Mesenchymal stem cell (in vitro differentiated cells and primary cell): Measurements from ENCODE around the gene SH3GL2.

Experiments
- DNase-seq: peaks from one replicate; pipeline ENCODE4 v3.0.0-alpha.2; 2013
- H2AFZ ChIP-seq: one replicate; pipeline ENCODE4 v1.6.1; 2013; ENCODE audit warnings: low read depth, mild to moderate bottlenecking, control low read depth, inconsistent platforms, low read length, moderate library complexity
- H2AK5ac ChIP-seq: 2 replicates; pipeline ENCODE4 v1.6.1; 2013; ENCODE audit warnings: low read length, moderate library complexity, mild to moderate bottlenecking, inconsistent platforms; ENCODE audit not compliant: severe bottlenecking
- H2BK120ac ChIP-seq: one replicate; pipeline ENCODE4 v1.6.1; 2013; ENCODE audit warnings: low read depth, mild to moderate bottlenecking, inconsistent platforms, low read length, moderate library complexity
- H2BK12ac ChIP-seq, 2 experiments: one replicate each; pipeline ENCODE4 v1.6.1; 2013; ENCODE audit warnings: inconsistent platforms in 2 of 2, low read length in 2 of 2, mild to moderate bottlenecking in 2 of 2, moderate library complexity in 2 of 2, control low read depth in 1 of 2
- H2BK15ac ChIP-seq: one replicate; pipeline ENCODE4 v1.6.1; 2013; ENCODE audit warnings: mild to moderate bottlenecking, low read depth, inconsistent platforms; ENCODE audit not compliant: poor library complexity, severe bottlenecking
- H2BK5ac ChIP-seq: 2 replicates; pipeline ENCODE4 v1.6.1; 2013; ENCODE audit warnings: low read depth, mild to moderate bottlenecking, low read length, control low read depth, inconsistent platforms; ENCODE audit not compliant: poor library complexity, severe bottlenecking
- H3K14ac ChIP-seq, 2 experiments: one replicate each; pipeline ENCODE4 v1.6.1; 2013; ENCODE audit warnings: inconsistent platforms in 2 of 2, low read length in 2 of 2, control low read depth in 1 of 2, mild to moderate bottlenecking in 1 of 2, moderate library complexity in 1 of 2
- H3K18ac ChIP-seq, 2 experiments: one replicate each; pipeline ENCODE4 v1.6.1; 2013; ENCODE audit warnings: inconsistent platforms in 2 of 2, low read length in 2 of 2, control low read depth in 1 of 2, low read depth in 1 of 2, mild to moderate bottlenecking in 1 of 2
- H3K23ac ChIP-seq, 2 experiments: one replicate each; pipeline ENCODE4 v1.6.1; 2013; ENCODE audit warnings: inconsistent platforms in 2 of 2, low read length in 2 of 2, mild to moderate bottlenecking in 2 of 2, moderate library complexity in 2 of 2, control low read depth in 1 of 2
- H3K27ac ChIP-seq: 2 replicates; pipeline ENCODE4 v1.5.1; 2013; ENCODE audit warnings: mild to moderate bottlenecking, moderate library complexity, low read length, control low read depth, inconsistent platforms; ENCODE audit not compliant: poor library complexity, severe bottlenecking
- H3K27me3 ChIP-seq, 2 experiments: 2 replicates each; pipeline versions ENCODE4 v1.6.1 to v1.7.0; 2013; ENCODE audit warnings: low read length in 2 of 2, mild to moderate bottlenecking in 2 of 2, moderate library complexity in 2 of 2, control low read depth in 1 of 2, inconsistent platforms in 1 of 2; ENCODE audit not compliant: control insufficient read depth in 1 of 2, insufficient read depth in 1 of 2
- H3K36me3 ChIP-seq, 2 experiments: 2 replicates each; pipeline versions ENCODE4 v1.6.1 to v1.7.0; 2013; ENCODE audit warnings: low read length in 2 of 2, control low read depth in 1 of 2, inconsistent platforms in 1 of 2, low read depth in 1 of 2, mild to moderate bottlenecking in 1 of 2; ENCODE audit not compliant: insufficient read depth in 2 of 2, control insufficient read depth in 1 of 2
- H3K4ac ChIP-seq, 2 experiments: one replicate each; pipeline ENCODE4 v1.6.1; 2013; ENCODE audit warnings: inconsistent platforms in 2 of 2, low read length in 2 of 2, mild to moderate bottlenecking in 2 of 2, moderate library complexity in 2 of 2, control low read depth in 1 of 2, low read depth in 1 of 2
- H3K4me1 ChIP-seq: 2 replicates; pipeline ENCODE4 v1.6.1; 2013; ENCODE audit warnings: low read depth, low read length, control low read depth; ENCODE audit not compliant: control insufficient read depth, insufficient read depth
- H3K4me2 ChIP-seq: 2 replicates; pipeline ENCODE4 v1.6.1; 2013; ENCODE audit warnings: low read length, mild to moderate bottlenecking, inconsistent platforms; ENCODE audit not compliant: poor library complexity, severe bottlenecking
- H3K4me3 ChIP-seq, 2 experiments: 2 replicates each; pipeline versions ENCODE4 v1.5.1 to v1.7.0; 2013; ENCODE audit warnings: low read length in 2 of 2, mild to moderate bottlenecking in 2 of 2, control low read depth in 1 of 2, low read depth in 1 of 2; ENCODE audit not compliant: insufficient read depth in 1 of 2
- H3K79me1 ChIP-seq: replicated peaks from 2 replicates; pipeline ENCODE4 v1.6.1; 2013; ENCODE audit warnings: mild to moderate bottlenecking, control low read depth, low read length, inconsistent platforms; ENCODE audit not compliant: poor library complexity, severe bottlenecking
- H3K9ac ChIP-seq: 2 replicates; pipeline ENCODE4 v1.7.0; 2013; ENCODE audit warnings: mild to moderate bottlenecking, low read length, moderate library complexity
- H3K9me3 ChIP-seq: 2 replicates; pipeline ENCODE4 v1.7.0; 2013; ENCODE audit warnings: mild to moderate bottlenecking, low read length; ENCODE audit not compliant: control insufficient read depth
- H4K8ac ChIP-seq: one replicate; pipeline ENCODE4 v1.6.1; 2013; ENCODE audit warnings: inconsistent platforms, mild to moderate bottlenecking, low read length, moderate library complexity
- H4K91ac ChIP-seq: one replicate; pipeline ENCODE4 v1.6.1; 2013; ENCODE audit warnings: mild to moderate bottlenecking, low read length, inconsistent platforms
- WGBS: methylation state at CpG from one replicate; pipeline ENCODE4 v1.1.7; 2013; ENCODE audit warnings: mixed read lengths; 5-methylcytosine and 5-hydroxymethylcytosine counted together

SH3GL2 gene

DNA sequence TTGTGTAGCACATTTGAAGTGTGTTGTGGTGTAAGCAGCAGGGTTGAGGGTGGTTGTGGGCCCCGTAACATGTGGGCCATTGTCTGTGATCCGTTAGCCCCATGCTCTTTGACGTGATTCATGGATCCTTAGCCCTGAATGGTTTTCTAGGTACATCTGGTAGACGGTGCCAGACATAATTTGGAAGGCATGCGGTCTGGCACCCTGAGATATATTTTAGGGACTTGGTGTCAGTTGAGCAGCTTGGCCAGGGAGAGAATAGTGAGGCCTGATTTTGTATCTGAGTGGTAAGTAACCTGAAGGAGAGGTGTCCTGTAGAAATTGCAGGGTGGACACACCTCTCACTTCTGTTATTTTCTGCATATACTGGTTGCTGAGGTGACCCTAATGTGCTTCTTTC, 10.9 kb downstream of the SH3GL2 start:
- no peaks in the 10 kb centered on the region for H3K79me1 ChIP-seq
- H4K91ac ChIP-seq: no peak overlapping the region
- H2BK5ac ChIP-seq: no peak overlapping the region
- H2BK12ac ChIP-seq: no peak overlapping the region
- no peak overlapping the region for H2AK5ac ChIP-seq
- no peak overlapping the region for H3K23ac ChIP-seq
- 91% methylated on average over 5 of the region's 5 CpGs for WGBS
- H3K18ac ChIP-seq: no peak overlapping the region
- H3K4me1 ChIP-seq: no peaks in the 10 kb centered on the region
- H3K9ac ChIP-seq: no peak overlapping the region
- H3K4me2 ChIP-seq: no peak overlapping the region
- H3K36me3 ChIP-seq: no peaks in the 10 kb centered on the region
- no peak overlapping the region for H2BK15ac ChIP-seq
- H3K14ac ChIP-seq: no peak overlapping the region
- H3K27me3 ChIP-seq: peaks cover 23 to 32% of the 10 kb centered on the region in 2 experiments
- H3K27ac ChIP-seq: no peak overlapping the region
- H2AFZ ChIP-seq: no peak overlapping the region
- H3K4ac ChIP-seq: no peak overlapping the region
- H4K8ac ChIP-seq: no peak overlapping the region
- H3K9me3 ChIP-seq: no peaks in the 10 kb centered on the region
- no peak for DNase-seq
- H2BK120ac ChIP-seq: no peak overlapping the region
- no peak overlapping the region for H3K4me3 ChIP-seq

DNA sequence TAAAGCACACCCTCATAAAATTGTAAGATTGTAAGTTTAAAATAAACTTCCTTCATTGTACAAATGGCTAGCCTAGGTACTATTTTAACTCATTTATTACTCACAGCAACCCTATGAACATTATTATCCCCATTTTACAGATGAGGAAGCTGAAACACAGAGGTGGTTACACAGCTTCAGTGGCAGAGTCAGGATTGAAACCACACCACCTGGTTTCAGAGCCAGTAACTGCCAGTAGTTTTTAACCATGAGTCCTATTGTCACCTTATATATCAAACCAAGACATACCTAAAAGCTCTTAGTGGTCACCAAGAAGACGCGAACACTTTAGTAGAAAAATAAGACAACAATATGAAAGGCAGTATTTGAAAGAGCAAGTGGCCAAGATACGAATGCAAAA, 16.1 kb downstream of the SH3GL2 start:
- Histone ChIP-seq H2BK12ac (no peak overlapping the region), H3K4me3 (no peak overlapping the region), H3K36me3 (no peaks in the 10 kb centered on the region), H4K91ac (no peak overlapping the region), H4K8ac (no peak overlapping the region), H3K27me3 (peaks cover 13 to 38% of the 10 kb centered on the region in 2 experiments), H3K9ac (no peak overlapping the region), H3K14ac (no peak overlapping the region), H3K27ac (no peak overlapping the region), H3K4me2 (no peak overlapping the region), H2AFZ (no peak overlapping the region), H2AK5ac (no peak overlapping the region), H2BK15ac (no peak overlapping the region), H2BK120ac (no peak overlapping the region), H3K4me1 (no peaks in the 10 kb centered on the region), H3K23ac (no peak overlapping the region), H3K18ac (no peak overlapping the region), H3K9me3 (no peaks in the 10 kb centered on the region), H3K79me1 (no peaks in the 10 kb centered on the region), H3K4ac (no peak overlapping the region), H2BK5ac (no peak overlapping the region)
- no peak for DNase-seq
- 96% methylated on average over 3 of the region's 3 CpGs for WGBS

DNA sequence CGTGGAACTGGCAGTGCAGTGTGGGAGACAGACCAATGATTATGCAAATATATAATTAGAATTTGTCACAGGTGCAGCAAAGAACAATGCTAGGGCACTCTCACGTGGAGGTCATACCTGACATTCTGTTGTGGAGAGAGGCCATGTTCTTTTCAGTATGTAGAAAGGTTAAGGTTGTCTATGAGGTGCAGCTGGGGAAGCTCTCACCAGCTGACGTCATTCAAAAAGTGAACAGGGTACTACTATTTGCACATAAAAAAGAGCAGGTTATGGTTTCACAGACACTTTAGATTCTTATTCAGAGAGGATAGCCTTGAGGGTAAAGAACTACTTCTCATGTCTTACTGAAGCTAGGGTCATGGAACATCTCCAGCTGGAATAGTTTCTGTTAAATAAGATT, 19.1 kb downstream of the SH3GL2 start:
- DNase-seq: no peak
- H2BK12ac ChIP-seq: no peak overlapping the region
- H3K18ac ChIP-seq: no peak overlapping the region
- no peaks in the 10 kb centered on the region for H3K36me3 ChIP-seq
- no peak overlapping the region for H4K91ac ChIP-seq
- H3K4ac ChIP-seq: no peak overlapping the region
- no peak overlapping the region for H3K4me2 ChIP-seq
- no peak overlapping the region for H3K4me3 ChIP-seq
- no peak overlapping the region for H3K23ac ChIP-seq
- H3K27me3 ChIP-seq: peaks cover 7 to 36% of the 10 kb centered on the region in 2 experiments
- no peak overlapping the region for H2BK15ac ChIP-seq
- no peak overlapping the region for H2AK5ac ChIP-seq
- H2BK5ac ChIP-seq: no peak overlapping the region
- no peak overlapping the region for H2AFZ ChIP-seq
- no peaks in the 10 kb centered on the region for H3K9me3 ChIP-seq
- H3K4me1 ChIP-seq: no peaks in the 10 kb centered on the region
- no peak overlapping the region for H2BK120ac ChIP-seq
- H3K9ac ChIP-seq: no peak overlapping the region
- H3K14ac ChIP-seq: no peak overlapping the region
- no peak overlapping the region for H4K8ac ChIP-seq
- H3K79me1 ChIP-seq: no peaks in the 10 kb centered on the region
- H3K27ac ChIP-seq: no peak overlapping the region
- 85% methylated on average over 3 of the region's 3 CpGs for WGBS

DNA sequence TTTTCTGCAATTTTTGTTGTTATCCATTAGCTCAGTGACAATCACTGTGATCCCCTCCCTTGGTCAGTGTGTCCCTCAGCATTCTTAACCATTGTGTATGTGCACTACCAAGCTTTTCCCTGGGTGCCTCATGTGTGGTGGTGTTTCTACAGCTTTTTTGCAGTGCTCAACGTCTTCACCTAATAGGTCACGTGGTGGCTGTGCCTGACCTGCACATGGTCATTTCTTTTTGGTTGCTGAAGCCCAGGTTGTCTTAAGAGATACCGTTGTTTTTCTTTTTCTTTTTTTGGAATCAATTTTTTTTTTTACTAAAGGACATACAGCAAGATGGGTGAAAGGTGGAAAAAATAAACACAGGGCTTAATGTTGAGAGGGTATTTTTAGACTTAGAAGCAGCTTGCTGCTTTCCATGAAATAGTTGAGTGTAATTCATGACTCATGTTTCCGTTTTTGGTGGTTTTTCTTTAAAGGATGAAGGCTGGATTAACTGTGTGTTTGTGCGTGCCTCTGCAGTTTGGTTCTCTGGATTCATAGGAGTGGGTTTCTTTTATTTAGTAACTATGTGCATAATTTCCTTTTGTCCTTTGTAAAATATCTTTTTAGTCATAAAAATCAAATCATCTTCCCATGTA, 22.2 kb downstream of the SH3GL2 start:
- H2BK120ac ChIP-seq: no peak overlapping the region
- no peak overlapping the region for H3K9ac ChIP-seq
- H3K27ac ChIP-seq: no peak overlapping the region
- H3K4me3 ChIP-seq: no peak overlapping the region
- no peak overlapping the region for H2AK5ac ChIP-seq
- H3K4me2 ChIP-seq: no peak overlapping the region
- peaks cover 0 to 24% of the 10 kb centered on the region in 2 experiments for H3K27me3 ChIP-seq
- H3K4ac ChIP-seq: no peak overlapping the region
- H3K36me3 ChIP-seq: no peaks in the 10 kb centered on the region
- H3K4me1 ChIP-seq: no peaks in the 10 kb centered on the region
- H3K9me3 ChIP-seq: no peaks in the 10 kb centered on the region
- H2BK5ac ChIP-seq: no peak overlapping the region
- H3K79me1 ChIP-seq: no peaks in the 10 kb centered on the region
- H4K91ac ChIP-seq: no peak overlapping the region
- 33% methylated on average over 5 of the region's 5 CpGs for WGBS
- H2AFZ ChIP-seq: no peak overlapping the region
- H4K8ac ChIP-seq: no peak overlapping the region
- H3K23ac ChIP-seq: no peak overlapping the region
- H2BK12ac ChIP-seq: no peak overlapping the region
- no peak overlapping the region for H3K14ac ChIP-seq
- DNase-seq: peak; percentile 78
- no peak overlapping the region for H3K18ac ChIP-seq
- H2BK15ac ChIP-seq: no peak overlapping the region
